ENCODE data around the gene PAX9. TPM values are rescaled to one million over a fixed set of nuclear protein-coding genes. Genes with fewer than 3 reads are reported as not detected.

Gene PAX9
- total and polyA plus RNA-seq, 9 of the 15 experiments (the other 6 are each of a cell fraction or from before 2014, with no cell fraction given) = 0.87 to 2.4 (median 1.3) TPM

- TF ChIP-seq, protein P1, sequence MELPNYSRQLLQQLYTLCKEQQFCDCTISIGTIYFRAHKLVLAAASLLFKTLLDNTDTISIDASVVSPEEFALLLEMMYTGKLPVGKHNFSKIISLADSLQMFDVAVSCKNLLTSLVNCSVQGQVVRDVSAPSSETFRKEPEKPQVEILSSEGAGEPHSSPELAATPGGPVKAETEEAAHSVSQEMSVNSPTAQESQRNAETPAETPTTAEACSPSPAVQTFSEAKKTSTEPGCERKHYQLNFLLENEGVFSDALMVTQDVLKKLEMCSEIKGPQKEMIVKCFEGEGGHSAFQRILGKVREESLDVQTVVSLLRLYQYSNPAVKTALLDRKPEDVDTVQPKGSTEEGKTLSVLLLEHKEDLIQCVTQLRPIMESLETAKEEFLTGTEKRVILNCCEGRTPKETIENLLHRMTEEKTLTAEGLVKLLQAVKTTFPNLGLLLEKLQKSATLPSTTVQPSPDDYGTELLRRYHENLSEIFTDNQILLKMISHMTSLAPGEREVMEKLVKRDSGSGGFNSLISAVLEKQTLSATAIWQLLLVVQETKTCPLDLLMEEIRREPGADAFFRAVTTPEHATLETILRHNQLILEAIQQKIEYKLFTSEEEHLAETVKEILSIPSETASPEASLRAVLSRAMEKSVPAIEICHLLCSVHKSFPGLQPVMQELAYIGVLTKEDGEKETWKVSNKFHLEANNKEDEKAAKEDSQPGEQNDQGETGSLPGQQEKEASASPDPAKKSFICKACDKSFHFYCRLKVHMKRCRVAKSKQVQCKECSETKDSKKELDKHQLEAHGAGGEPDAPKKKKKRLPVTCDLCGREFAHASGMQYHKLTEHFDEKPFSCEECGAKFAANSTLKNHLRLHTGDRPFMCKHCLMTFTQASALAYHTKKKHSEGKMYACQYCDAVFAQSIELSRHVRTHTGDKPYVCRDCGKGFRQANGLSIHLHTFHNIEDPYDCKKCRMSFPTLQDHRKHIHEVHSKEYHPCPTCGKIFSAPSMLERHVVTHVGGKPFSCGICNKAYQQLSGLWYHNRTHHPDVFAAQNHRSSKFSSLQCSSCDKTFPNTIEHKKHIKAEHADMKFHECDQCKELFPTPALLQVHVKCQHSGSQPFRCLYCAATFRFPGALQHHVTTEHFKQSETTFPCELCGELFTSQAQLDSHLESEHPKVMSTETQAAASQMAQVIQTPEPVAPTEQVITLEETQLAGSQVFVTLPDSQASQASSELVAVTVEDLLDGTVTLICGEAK (IDR thresholded peaks at IDR 0.05) = no peak
- TF ChIP-seq, protein P1 (CRISPR knock-in tag; IDR thresholded peaks at IDR 0.05) = no peak
These were observed 43.0 kb upstream of the PAX9 start (continued) for GRCh38 chr14:36618641-36619040.

Measured in K562 (cell line).